Vagina (tissue), 2 donors: Measurements from ENCODE around the gene SREK1.

Source experiments
- CTCF ChIP-seq, 3 experiments: fragments of 450-650 bp in 2 of 3; fragments of 200-600 bp in 1 of 3; sonication (generic) in 1 of 3; IDR thresholded peaks; one replicate each; pipeline ENCODE4 v1.5.1; 2017 to 2019; ENCODE audit warnings: antibody characterized with exemption in 3 of 3, mild to moderate bottlenecking in 2 of 3, moderate library complexity in 2 of 3
- POLR2A ChIP-seq, 2 donors: fragments of 450-650 bp; IDR thresholded peaks; one replicate each; pipeline ENCODE4 v1.6.1; 2017; ENCODE audit warnings: antibody characterized with exemption in 2 of 2, mild to moderate bottlenecking in 2 of 2, moderate library complexity in 2 of 2

GRCh38 chr5:66130493-66130892 is 13.6 kb upstream of the SREK1 start:
- TF ChIP-seq CTCF (IDR thresholded peaks at IDR 0.05) (no peak), POLR2A (IDR thresholded peaks at IDR 0.05) (no peak)
